Cardiac muscle cell (in vitro differentiated cells and primary cell): ENCODE measurements around the gene RO60. TPM values are rescaled to one million over a fixed set of nuclear protein-coding genes. Genes with fewer than 3 reads are reported as not detected.
A peak's percentile ranks its signal among the peaks of the same experiment; 100 is the strongest.

Experiments used
- DNase-seq, 2 donors: peaks; one replicate each; pipeline versions ENCODE4 v3.0.0 to v3.0.0-alpha.2; 2010 to 2017; ENCODE audit warnings: low read depth in 1 of 2, low spot score in 1 of 2
- H3K27ac ChIP-seq: fragments of 200-600 bp; sonication (generic); 2 replicates; pipeline ENCODE4 v1.5.1; 2016
- H3K27me3 ChIP-seq: fragments of 200-600 bp; sonication (generic); 2 replicates; pipeline ENCODE4 v1.6.0; 2016; ENCODE audit warnings: control low read depth
- H3K36me3 ChIP-seq: fragments of 200-600 bp; sonication (generic); 2 replicates; pipeline ENCODE4 v1.5.1; 2016; ENCODE audit warnings: control low read depth
- H3K4me1 ChIP-seq: fragments of 200-600 bp; sonication (generic); 2 replicates; pipeline ENCODE4 v1.8.1; 2017; ENCODE audit warnings: low read depth, mild to moderate bottlenecking, mixed run types
- H3K4me3 ChIP-seq: fragments of 200-600 bp; sonication (generic); 2 replicates; pipeline ENCODE4 v1.5.1; 2016; ENCODE audit warnings: mild to moderate bottlenecking
- H3K9me3 ChIP-seq: fragments of 200-600 bp; sonication (generic); 2 replicates; pipeline ENCODE4 v1.5.1; 2017; ENCODE audit warnings: low read depth, mild to moderate bottlenecking, control low read depth
- CTCF ChIP-seq: IDR thresholded peaks from 2 replicates; pipeline ENCODE4 v1.5.1; 2012; ENCODE audit warnings: low read depth, mild to moderate bottlenecking, low read length
- polyA plus RNA-seq: library from polyadenylated mRNA; unstranded; fragments of >200 nt; fragmentation: Nextera tagmentation; extraction: Ambion mirVana; gene quantifications from 2 replicates; pipeline ENCODE4 v1.2.1, GENCODE V29; 2016
- total RNA-seq: library from RNA; depleted of rRNA; stranded (reverse); fragments of >200 nt; gene quantifications from 2 replicates; pipeline ENCODE4 v1.2.3, GENCODE V29; 2016

RO60 gene
- total and polyA plus RNA-seq, 2 experiments from 2014 or later, result 106 to 139 TPM

GRCh38 chr1:193058529-193059281 lies 707 bp upstream of the RO60 start:
- peak overlapping the region; percentile 86 for H3K4me3 ChIP-seq
- H3K36me3 ChIP-seq, result no peaks in the 10 kb centered on the region
- no peaks in the 10 kb centered on the region for H3K27me3 ChIP-seq
- TF ChIP-seq CTCF, result no peak
- H3K9me3 ChIP-seq, result no peaks in the 10 kb centered on the region
- peak; percentile 40 to 56 for DNase-seq
- H3K27ac ChIP-seq, result peak overlapping the region; percentile 94
- H3K4me1 ChIP-seq, result peaks cover 5% of the 10 kb centered on the region

GRCh38 chr1:193060115-193060403 lies 647 bp downstream of the RO60 start:
- Histone ChIP-seq H3K36me3 (no peaks in the 10 kb centered on the region), H3K4me1 (peaks cover 5% of the 10 kb centered on the region), H3K4me3 (peak overlapping the region; percentile 86), H3K9me3 (no peaks in the 10 kb centered on the region), H3K27me3 (no peaks in the 10 kb centered on the region), H3K27ac (peak overlapping the region; percentile 94)
- TF ChIP-seq CTCF, result no peak
- DNase-seq, result no peak

GRCh38 chr1:193060406-193060805 lies 994 bp downstream of the RO60 start:
- peak overlapping the region; percentile 94 for H3K27ac ChIP-seq
- DNase-seq, result peak in 1 of 2 donors; percentile 12
- no peak for TF ChIP-seq CTCF

GRCh38 chr1:193060938-193061337 lies 1.5 kb downstream of the RO60 start:
- Histone ChIP-seq H3K36me3 (no peaks in the 10 kb centered on the region), H3K27ac (peak overlapping the region; percentile 94)
- TF ChIP-seq CTCF, result no peak

More at GRCh38 chr1:193060406-193060805, 994 bp downstream of the RO60 start:
- no peaks in the 10 kb centered on the region for H3K36me3 ChIP-seq
- no peaks in the 10 kb centered on the region for H3K27me3 ChIP-seq
- H3K9me3 ChIP-seq, result no peaks in the 10 kb centered on the region
- H3K4me1 ChIP-seq, result peaks cover 5% of the 10 kb centered on the region
- H3K4me3 ChIP-seq, result peak overlapping the region; percentile 86

GRCh38 chr1:193062698-193063463 lies 3.5 kb downstream of the RO60 start:
- Histone ChIP-seq H3K9me3 (no peaks in the 10 kb centered on the region), H3K27ac (no peak overlapping the region), H3K27me3 (no peaks in the 10 kb centered on the region), H3K36me3 (no peaks in the 10 kb centered on the region), H3K4me1 (peaks cover 4% of the 10 kb centered on the region), H3K4me3 (no peak overlapping the region)
- no peak for TF ChIP-seq CTCF
- no peak for DNase-seq

More at GRCh38 chr1:193060938-193061337, 1.5 kb downstream of the RO60 start:
- H3K9me3 ChIP-seq, result no peaks in the 10 kb centered on the region
- peaks cover 5% of the 10 kb centered on the region for H3K4me1 ChIP-seq
- no peaks in the 10 kb centered on the region for H3K27me3 ChIP-seq
- peak overlapping the region; percentile 86 for H3K4me3 ChIP-seq
- peak in 1 of 2 donors; percentile 5 for DNase-seq
